SKM-1 treated with dmso at 0.1 percent for 144 hours (cell line): ENCODE measurements around the gene KRTAP10-9.
"Not testable (repeated sequence)": the region's sequence is repeated elsewhere in the genome, so short reads cannot be mapped to it uniquely, and the experiment has no call there.

ENCODE experiments used
- DNase-seq: peaks from one replicate; lab custom pipeline; 2025; ENCODE audit not compliant: unreplicated experiment; lab: John Stamatoyannopoulos, UW

The KRTAP10-9 gene, protein sequence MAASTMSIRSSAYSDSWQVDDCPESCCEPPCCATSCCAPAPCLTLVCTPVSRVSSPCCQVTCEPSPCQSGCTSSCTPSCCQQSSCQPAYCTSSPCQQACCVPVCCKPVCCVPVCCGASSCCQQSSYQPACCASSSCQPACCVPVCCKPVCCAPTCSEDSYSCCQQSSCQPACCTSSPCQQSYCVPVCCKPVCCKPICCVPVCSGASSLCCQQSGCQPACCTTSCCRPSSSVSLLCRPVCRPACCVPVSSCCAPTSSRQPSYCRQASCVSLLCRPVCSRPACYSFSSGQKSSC

DNA sequence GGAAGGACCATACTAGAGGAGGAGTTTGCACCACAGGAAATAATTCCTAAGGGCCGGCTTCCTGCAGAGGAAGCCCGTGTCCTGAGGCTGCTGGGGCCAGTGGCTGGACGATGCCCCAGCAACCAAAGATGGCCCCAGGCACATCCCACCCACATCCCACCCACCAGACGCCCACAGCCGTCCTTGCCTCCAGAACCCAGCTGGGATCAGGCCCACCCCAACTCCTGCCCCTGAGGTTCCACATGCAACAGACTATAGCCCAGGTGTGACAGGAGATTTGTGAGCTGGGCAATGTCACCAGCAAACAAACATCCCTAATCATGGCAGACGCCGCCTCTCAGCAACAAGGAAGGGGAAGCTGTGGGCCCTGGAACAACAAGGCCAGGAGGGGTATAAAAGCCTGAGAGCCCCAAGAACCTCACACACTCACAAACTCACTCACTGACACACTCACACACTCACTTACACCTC is at the start of gene KRTAP10-9:
Gene KRTAP10-9, plus strand, starts transcription at position 421 of the 471 bp plus-strand sequence. CDS start 79 bp downstream, outside the sequence.
- DNase-seq: no peak

GRCh38 chr21:44578371-44579055 is 48.4 kb upstream of the KRTAP10-9 start:
- DNase-seq: no peak

GRCh38 chr21:44579056-44579832 is 47.6 kb upstream of the KRTAP10-9 start:
- no peak for DNase-seq

DNA sequence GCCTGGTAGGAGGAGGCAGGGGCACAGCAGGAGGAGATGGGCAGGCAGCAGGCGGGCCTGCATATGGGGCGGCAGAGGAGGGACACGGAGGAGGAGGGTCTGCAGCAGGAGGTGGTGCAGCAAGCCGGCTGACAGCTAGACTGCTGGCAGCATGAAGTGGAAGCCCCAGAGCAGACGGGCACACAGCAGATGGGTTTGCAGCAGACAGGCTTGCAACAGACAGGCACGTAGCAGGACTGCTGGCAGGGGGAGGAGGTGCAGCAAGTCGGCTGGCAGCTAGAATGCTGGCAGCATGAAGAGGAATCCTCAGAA is 47.1 kb upstream of the KRTAP10-9 start:
- DNase-seq: no peak

DNA sequence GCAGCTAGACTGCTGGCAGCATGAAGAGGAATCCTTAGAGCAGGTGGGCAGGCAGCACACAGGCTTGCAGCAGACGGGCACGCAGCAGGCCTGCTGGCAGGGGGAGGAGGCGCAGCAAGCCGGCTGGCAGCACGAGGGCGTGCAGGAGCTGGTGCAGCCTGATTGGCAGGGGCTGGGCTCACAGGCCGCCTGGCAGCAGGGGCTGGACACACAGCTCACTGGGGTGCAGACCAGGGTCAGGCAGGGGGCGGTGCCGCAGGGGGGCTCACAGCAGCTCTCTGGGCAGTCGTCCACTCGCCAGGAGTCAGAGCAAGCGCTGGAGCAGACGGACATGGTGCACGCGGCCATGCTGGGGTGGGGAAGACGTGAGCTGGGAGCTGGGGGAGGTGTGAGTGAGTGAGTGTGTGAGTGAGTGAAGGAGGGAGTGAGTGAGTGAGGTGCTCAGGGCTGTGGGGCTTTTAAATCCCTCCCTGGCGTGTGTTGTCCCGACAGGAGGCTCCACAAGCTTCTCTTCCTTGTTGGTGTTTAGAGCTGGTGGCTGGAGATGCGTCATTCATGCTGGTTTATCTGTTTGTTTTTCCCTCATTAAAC is 46.6 kb upstream of the KRTAP10-9 start, which contains the start of gene KRTAP10-5:
Gene KRTAP10-5, minus strand, starts transcription at position 374 of the 591 bp plus-strand sequence. Its CDS starts 26 bp downstream, at position 348.
- DNase-seq: not testable (repeated sequence)

- DNase-seq: no peak
These were observed 45.7 kb upstream of the KRTAP10-9 start for GRCh38 chr21:44581158-44581557.

DNA sequence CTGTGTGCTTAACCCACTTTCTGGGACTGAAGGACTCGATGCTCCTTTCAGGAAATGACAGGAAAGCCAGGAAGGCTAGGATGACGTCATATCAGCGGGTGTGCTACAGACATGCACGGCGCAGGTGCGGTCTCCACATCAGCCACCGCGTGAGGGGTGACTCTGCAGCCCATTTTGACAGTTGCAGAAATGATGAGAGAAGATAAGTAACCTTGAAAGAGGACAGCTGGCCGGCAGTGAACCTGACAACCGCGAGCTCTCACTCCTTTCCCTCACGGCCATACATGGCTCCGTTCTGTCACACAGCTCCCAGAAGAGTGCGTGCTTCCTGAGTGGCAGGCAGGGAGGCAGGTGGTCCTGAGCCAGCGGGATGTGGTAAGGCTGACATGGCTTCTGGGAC is 44.8 kb upstream of the KRTAP10-9 start:
- peak; percentile 75 for DNase-seq

- DNase-seq: no peak
These were observed 43.6 kb upstream of the KRTAP10-9 start for GRCh38 chr21:44583089-44583799.

DNA sequence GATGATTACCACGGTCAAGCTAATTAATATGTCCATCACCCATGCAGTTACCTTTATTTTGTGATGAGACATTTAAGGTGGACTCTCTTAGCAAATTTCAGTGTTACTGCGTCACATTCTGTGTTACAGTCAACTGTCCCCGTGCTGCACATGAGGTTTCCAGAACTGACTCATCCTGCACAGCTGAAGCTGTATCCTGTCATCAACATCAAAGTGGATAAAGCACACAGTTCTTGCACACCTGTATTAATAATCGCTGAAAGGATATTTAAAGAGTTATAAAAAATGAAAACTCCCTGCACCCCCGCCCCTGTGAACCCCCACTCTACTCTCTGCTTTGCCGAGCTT is 43.1 kb upstream of the KRTAP10-9 start:
- DNase-seq: no peak

DNA sequence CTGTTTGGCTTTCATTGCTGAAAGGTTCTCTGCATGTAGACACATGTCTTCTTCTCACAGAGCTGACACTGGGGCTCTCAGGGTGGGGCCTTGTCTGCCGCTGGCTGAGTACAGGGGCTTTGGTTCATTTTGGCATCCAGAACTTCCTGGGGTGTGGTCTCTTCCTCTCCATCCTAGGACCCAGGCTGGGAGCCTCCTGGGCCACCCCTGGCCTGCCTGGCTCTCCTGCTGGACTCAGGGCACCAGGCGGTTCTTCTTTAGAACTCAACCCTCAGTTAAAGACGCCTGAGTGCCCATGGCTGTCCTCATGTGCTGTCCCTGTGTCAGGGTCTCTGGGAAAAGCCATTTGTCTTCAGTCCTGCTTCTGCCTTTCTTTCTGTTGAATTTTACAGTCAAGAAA is 41.0 kb upstream of the KRTAP10-9 start:
- DNase-seq: no peak

- DNase-seq: no peak
These were observed 37.8 kb upstream of the KRTAP10-9 start for GRCh38 chr21:44589094-44589493.

GRCh38 chr21:44589586-44590305 is 37.1 kb upstream of the KRTAP10-9 start:
- DNase-seq: no peak

- no peak for DNase-seq
These were observed 36.6 kb upstream of the KRTAP10-9 start for GRCh38 chr21:44590311-44590721.

DNA sequence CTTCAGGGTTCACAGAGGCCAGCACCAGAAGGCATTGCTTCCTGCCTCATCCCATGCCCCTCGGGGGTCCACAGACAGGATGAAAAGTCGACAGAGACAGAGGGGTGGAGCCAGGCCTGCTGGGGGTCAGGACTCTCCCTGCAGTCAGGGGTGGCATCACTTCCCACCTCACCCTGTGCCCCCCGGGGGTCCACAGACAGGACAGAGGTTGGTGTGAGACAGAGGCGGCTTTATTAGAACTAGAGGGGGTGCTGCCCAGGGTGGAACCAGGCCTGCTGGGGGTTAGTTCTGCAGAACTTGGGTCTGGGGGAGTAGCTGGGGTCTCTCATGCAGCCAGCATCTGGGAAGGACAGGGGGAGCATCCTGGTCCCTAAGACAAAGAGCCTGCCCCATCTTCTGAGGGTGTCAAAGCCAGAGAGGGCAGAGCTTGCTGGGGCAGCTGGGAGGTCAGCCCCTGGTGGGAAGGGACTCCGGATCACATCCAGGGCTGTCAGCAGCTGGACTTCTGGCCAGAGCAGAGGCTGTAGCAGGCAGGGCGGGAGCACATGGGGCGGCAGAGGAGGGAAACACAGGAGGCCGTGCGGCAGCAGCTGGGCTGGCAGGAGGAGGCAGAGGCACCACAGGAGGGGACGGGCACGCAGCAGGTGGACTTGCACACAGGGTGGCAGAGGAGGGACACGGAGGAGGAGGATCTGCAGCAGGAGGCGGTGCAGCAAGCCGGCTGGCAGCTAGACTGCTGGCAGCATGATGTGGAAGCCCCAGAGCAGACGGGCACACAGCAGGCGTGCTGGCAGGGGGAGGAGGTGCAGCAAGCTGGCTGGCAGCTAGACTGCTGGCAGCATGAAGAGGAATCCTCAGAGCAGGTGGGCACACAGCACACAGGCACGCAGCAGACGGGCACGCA is 35.7 kb upstream of the KRTAP10-9 start:
- not testable (repeated sequence) for DNase-seq

GRCh38 chr21:44591801-44592130 is 35.1 kb upstream of the KRTAP10-9 start:
- DNase-seq: not testable (repeated sequence)

GRCh38 chr21:44592446-44593311 is 34.2 kb upstream of the KRTAP10-9 start, which contains the start of gene KRTAP10-6:
TSS of gene KRTAP10-6 (minus strand) at chr21:44592505. CDS start at chr21:44592484, 21 bp downstream.
- no peak for DNase-seq

DNA sequence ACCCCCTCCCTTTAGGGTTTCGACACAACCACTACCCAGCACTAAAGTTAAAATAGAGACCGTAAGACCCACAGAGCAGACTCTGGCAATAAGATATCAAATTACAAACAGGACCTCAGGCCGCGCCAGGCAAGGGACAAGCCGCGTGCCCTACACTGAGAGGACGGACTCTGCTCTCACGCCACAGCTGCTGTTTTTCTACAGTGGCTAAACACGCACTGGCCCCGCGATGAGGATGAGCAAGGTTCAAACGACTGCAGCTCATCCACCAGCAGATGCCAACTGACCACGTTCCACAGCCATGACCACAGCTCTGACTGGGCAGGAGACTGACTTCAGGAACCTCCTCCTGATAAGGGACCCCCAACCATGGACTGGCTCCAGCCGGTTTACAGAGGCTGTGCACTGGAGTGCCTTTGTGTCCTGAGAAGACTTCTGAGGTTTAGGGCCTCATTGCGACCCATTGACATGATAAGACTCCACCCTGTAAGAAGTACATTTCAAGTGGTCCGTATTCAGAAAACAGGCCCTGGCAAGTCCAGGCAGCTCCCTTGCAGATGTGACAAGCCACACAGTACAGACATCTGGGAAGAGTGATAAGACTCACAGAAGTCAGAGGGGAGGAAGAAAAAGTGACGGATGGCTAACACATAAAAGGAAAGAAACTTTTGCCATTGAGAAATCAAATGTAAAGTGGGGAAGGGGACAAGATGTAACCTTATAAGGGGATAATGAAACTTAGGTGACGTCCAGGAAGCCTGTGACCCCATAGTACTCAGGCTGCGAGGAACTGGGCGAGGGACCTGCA is 33.1 kb upstream of the KRTAP10-9 start:
- no peak for DNase-seq
